Cerebellar cortex (tissue), 1 donor: Measurements from ENCODE around the gene PABPC3.
A peak's percentile ranks its signal among the peaks of the same experiment; 100 is the strongest.

Source experiments
- DNase-seq: peaks from one replicate; pipeline ENCODE4 v3.0.0-alpha.2; 2015; ENCODE audit warnings: low spot score

The PABPC3 gene

DNA sequence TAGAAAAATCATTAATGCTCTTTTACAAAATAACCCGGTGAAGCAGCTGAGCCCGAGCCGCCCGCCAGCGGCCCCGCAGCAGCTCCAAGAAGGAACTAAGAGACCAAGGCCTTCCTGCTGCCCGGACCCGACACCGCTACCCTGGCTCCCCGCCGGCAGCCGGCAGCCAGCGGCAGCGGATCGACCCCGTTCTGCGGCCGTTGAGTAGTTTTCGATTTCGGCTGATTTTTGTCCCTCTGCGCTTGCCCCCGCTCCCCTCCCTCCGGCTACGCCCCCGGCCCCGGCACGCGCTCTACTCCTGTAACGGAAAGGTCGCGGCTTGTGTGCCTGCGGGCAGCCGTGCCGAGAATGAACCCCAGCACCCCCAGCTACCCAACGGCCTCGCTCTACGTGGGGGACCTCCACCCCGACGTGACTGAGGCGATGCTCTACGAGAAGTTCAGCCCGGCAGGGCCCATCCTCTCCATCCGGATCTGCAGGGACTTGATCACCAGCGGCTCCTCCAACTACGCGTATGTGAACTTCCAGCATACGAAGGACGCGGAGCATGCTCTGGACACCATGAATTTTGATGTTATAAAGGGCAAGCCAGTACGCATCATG, at the start of gene PABPC3:
Gene PABPC3 (plus strand): TSS at position 286 of the 603 bp plus-strand sequence. CDS start 63 bp downstream, at position 349.
- DNase-seq: no peak

DNA sequence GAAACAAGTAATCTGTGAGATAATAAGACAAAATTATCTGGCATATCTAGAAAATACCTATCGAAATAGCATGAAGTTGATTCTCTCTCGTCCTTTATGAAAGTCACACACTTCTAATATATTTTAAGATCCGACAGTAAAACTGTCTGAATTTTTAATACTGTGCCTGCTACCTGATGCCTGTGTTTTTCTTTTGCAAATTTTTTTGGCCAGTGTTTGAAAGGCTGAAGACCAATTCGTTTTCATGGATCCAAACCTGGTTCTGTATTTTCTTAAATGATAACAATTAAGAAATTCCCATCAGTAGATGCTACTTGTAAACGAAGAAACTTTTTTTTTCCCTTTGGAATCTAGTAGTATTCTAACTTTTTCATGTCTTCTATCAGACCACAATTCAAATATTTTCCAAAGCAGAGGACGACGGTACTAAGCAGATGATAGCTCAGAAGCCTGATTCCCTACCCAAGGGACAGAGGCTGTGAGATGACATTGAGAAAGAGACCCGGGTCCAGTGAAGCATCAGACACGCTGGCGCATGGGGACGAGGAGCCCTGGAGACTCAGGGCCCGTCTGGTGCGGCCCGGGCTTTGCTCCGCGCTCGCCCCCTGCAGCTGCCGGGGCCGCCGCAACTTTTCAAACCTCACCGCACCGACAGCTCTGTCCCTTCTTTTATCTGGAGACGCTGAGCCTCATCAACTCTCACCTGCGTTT, 49.5 kb upstream of the PABPC3 start:
- no peak for DNase-seq

DNA sequence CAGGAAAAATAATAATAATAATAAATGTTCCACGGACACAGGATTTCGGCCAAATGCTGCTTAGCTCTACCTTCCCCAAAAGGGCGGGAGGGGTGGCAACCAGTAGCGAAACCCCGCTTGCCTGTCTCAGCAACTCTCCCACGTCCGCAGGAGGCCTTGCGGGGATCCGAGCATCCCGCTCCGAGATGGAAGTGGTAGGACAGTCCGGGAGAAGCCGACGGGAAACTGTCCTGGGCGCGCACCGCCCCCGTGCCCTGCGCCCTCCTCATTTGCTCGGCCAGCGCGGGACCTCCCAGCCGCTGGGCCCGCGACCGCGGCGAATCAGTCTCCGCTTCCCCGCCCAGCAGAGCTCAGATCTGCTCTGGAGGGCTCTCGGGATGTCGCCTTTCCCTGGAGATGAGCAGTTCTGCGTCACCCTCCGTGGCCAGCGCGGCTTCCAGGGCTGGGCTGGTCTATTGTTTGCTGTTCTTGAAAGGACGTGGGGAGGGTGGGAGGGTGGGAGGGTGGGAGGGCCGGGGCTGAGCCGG, 48.9 kb upstream of the PABPC3 start:
- DNase-seq: no peak

DNA sequence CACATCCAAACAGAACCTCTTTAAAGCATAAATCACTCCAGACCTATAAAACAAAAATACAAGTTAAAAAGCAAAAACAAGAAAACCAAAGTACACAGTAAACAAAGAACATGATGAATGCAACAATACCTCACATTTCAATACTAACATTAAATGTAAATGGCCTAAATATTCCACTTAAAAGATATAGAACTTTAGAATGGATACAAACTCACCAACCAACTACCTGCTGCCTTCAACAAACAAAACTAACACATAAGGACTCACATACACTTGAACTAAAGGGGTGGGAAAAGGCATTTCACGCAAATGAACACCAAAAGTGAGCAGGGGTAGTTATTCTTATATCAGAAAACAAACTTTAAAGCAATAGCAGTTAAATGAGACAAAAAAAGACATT, 44.9 kb upstream of the PABPC3 start:
- no peak for DNase-seq

DNA sequence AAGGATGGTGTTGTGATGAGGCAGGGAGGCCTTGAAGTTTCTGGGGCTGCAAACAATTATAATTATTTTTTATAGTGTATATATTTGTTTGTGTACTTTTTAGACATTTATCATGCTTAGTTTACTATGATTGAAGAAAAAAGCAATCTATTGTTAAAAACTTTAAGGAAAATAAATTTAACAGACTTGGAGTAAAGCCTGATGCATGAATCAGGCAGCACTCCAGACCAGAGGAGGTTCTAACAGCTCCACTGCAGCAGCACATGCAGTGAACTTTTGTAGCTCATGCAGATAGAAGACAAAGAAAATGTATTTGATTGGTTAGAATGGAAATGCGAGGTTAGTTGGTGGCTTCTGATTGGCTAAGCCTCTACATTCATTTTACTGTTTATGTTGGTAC, 36.8 kb upstream of the PABPC3 start:
- no peak for DNase-seq

DNA sequence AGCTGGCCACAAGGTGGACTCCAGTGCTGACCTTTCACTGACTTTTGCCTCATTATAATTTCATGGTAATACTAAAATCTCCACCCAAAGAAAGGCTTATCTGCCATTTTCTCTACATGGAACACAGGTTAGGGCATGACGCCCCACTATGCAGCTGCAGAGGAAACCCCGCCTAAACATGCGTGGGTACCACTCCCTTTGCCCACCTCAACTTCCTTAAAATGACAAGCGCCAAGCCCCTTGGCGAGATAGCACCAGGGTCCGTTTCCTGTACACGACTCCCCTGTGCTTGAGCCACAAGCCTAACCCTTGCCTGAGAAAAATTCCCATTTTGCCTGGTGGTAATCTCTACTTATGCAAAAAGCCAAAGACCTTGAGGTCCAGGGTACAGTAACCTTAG, 36.0 kb upstream of the PABPC3 start:
- DNase-seq: no peak

DNA sequence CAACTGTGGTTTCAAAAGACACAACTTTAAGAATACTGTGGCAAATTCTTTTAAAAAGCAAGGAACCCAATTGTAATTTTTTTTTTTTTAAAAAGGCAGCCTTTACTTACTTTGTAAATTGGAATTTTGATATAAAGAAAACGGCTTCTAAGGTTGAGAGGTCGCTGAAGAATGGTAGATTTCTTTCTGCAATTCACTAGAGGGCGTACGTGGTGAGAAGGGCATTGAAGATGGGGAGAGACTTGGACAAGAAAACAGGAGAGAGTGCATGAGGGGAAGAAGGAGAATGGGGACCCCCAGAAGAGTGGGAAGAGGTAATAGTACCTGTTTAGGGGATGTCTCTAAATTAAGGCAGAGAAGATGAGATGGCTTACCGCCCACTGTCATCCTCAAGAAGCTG, 33.5 kb upstream of the PABPC3 start:
- DNase-seq: no peak

DNA sequence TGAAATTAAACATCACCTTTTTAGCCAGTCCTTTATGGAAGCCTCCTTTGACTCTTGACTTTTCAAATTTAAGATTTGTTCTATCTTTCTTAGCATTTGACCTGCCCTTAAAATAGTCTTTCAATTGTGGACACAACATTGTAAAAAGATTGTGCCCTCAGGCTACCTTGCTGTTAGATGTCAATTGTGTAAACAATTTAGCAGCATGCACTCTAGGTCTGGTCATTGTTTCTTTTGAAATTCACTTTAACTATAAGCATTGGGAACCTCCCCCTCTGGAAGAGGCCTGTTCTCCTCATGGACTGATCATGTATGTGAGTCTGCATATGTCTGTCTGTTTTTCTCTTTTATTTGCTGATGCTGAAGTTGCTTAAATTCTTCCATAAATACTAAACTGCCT, 31.5 kb upstream of the PABPC3 start:
- no peak for DNase-seq

DNA sequence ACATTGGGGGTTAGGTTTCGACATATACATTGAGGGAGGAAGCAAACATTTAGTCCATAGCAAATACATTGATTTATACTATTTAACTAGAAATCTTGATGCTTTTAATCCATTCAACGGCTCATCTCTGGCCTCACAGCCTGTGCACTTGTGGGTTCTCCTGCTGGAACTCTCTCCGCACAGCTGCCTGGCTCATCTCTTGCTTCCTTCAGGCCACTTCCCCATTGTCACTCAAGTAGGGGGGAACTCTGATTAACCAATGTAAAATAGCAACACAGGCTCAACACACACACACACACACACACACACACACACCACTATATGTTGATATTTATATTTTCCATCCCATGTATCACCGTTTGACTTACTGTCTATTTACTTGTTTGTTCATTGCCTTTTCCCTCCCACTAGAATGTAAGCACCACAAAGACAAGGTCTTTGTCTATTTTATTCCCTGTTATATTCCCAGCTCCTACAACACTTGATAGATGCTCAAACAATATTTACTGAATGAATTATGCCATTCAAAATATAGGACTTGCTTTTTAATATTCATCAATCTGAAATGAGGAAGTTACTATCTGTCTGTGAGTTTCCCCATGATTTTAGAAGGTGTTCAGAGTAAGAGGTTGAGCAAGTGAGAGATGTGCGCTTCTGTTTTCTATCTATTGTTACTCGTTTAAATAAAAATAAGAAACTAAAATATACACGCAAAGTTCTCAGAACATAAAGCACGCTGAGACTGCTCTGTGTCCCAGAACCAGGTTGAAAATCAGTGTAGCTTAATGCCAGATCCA, 29.8 kb upstream of the PABPC3 start:
- DNase-seq: no peak

DNA sequence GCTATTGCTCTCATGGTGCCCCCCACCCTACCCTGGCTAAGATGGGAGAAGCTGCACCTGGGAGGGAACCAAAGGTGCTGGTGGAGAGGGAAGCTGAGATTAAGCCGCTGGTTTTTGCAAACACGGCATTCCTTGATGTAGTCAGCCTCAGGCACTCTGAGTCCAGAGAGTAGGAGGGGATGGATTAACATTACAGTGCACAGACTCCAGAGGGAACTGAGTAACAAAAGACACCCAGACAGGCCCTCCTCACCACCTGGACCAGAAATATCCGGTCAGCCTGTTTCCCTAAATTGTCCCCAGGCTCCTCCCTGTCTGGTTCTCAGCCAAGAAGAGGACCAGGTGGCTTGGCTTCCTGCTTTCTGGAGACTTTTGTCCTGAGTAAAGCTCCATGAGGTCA, 28.9 kb upstream of the PABPC3 start:
- no peak for DNase-seq

DNA sequence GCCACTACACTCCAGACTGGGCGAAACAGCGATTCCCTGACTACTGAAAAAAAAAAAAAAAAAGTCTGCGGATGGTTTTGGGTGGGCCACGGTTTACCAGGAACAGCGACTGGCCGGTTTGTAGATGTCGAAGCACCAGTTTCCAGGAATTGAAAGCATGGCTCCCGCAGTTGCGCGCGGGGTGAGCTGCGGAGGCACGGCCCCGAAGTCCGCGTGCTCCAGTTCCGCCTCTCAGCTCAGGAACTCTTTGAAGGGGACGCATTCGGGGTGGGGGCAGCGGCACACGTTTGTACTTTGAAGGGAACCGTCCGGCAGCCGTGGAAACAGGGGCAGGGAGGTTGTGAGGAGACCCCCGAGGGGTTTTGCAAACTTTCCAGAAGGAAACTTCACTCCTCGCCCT, 27.1 kb upstream of the PABPC3 start:
- DNase-seq: no peak

DNA sequence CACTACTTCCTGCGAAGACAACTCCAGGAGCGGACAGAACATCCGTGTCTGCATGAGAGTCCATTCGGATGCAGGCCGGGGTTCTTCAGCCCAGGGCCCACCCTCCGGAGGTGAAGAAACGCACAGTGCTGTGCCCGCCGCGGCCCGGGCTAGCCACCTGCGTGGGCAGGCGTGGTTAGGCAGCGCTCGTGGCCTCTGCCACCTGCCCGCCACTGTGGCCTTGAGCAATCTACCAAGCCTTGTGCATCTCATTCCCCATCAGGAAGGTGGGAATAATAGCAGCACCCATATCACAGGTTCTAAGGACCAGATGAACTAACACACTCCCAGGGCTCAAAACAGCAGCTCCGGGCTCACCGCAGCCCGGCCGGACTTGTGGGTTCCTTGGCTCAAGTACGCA, 26.7 kb upstream of the PABPC3 start:
- no peak for DNase-seq

DNA sequence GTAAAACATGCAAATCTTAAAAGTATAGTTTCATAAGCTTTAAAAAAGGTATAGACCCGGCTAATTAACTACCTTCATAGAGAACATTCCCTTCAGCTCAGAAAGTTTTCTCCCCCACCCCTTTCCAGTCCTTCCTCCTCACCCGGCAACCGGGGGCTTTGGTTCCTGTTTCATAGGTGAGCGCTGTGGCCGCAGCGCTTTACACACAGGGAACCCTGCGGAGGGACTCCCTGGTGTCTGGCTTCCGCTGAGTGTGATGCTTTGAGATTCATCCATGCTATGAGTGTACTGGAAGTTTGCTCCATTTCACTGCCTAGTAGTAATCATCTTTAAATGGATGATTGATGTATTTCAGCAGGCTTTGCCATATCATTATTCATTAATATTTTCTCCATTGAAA, 26.0 kb upstream of the PABPC3 start:
- no peak for DNase-seq

DNA sequence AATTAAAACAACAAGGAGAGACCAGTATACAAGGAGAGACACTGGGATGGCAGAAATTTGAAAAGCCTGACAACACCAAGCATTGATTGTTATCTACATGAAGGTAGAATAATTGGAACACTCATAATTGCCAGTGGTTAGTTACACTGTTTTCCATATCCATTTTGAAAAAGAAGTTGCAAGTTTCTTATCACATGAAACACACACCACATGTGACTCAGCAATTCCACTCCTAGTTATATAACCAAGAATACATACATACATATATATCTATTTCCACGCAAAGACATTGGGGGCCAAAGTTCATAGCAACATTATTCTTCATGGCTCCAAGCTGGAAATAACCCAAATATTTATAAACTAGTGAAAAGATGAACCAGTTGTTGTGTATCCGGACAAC, 15.2 kb upstream of the PABPC3 start:
- no peak for DNase-seq

DNA sequence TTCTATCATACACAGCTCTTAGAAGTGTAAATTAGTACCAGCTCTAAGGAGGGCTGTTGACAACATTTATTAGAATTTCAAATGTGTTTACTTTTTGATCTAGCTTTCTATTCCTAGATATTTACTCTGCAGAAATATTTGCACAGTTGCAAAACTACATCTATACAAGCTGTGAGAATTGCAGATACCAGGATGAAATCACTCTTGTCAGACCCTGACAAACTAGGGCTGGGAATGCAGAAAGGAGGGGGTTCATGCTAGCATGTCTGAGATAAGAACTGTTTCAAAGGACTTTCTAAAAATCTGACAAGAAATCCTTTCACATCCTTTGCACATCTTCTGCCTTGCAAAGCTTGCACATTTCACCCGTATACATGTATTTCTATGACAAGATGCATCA, 11.8 kb upstream of the PABPC3 start:
- DNase-seq: no peak

DNA sequence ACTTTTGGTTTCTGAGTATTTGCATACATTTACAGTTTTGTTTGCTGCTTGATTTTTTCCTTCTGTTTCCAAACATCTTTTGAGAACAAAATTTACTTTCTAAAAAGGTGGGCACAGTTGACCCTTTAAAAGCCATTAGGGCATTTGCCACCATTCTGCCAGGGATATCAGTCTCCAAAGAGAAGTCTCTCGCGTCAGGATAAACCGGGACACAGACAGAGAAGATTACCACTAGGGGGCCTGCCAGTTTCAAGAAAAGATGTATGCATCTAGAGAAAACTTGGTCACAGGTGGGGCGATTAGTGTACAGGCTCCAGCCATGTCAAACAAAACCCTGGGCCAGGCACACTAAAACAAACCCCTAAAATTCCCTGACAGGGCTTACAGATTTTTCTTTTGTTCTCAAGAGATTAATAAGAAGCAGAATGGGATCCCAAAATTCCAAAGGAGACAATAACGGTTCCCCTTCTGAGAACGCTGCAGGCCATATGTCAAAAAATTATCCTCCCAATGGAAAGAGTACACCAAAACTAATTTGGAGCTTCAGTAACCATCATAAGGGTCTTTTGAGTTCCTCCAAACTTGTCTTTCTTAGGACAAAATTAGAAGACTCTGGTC, 10.7 kb upstream of the PABPC3 start:
- peak; percentile 85 for DNase-seq

DNA sequence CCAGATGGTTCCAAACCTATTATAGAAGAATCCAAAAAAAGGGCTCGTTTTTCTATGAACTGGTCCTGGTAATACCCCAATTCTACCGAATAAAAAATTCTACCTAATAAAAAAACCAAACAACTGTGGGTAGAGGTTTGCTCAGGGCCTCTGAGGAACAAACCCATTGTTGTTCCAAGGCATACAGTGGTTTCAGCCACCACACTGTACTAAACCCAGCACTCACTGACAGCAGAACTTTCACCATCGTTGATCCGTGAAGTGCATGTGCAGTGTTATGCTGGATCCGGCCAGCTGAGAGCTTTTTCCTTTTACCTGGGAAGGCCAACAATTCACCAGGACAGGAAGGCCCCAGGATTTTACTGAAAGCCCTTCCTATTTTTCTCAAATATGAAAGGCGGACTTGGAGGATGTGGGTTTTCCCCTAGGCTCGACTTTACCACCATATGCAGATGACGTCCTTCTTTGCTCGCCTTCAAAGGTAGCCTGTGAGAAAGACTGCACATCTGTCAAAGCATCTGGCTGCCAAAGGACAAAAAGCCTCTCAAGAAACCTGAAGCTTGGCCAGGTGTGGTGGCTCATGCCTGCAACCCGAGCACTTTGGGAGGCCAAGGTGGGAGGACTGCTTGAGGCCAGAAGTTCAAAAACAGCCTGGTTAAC, 7.2 kb upstream of the PABPC3 start:
- no peak for DNase-seq

DNA sequence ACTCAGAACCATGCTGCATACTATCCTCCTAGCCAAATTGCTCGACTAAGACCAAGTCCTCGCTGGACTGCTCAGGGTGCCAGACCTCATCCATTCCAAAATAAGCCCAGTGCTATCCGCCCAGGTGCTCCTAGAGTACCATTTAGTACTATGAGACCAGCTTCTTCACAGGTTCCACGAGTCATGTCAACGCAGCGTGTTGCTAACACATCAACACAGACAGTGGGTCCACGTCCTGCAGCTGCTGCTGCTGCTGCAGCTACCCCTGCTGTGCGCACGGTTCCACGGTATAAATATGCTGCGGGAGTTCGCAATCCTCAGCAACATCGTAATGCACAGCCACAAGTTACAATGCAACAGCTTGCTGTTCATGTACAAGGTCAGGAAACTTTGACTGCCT, 1.5 kb downstream of the PABPC3 start:
- DNase-seq: no peak

DNA sequence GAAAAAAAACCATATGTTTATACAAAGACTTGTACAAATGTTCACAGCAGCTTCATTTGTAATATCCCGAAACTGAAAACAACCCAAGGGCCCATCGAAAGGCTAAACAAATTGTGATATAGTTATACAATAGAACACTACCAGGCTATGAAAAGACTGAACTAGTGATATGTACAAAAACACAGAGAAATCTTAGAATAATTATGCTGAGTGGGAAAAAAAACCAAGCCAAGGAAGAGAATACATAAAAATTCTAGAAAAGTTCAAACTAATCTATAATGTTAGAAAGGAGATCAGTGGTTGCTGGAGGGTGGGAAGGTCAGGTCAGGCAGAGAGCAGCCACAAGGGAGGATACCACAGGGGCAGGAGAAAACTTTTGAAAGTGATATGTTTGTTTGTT, 7.8 kb downstream of the PABPC3 start:
- DNase-seq: no peak

DNA sequence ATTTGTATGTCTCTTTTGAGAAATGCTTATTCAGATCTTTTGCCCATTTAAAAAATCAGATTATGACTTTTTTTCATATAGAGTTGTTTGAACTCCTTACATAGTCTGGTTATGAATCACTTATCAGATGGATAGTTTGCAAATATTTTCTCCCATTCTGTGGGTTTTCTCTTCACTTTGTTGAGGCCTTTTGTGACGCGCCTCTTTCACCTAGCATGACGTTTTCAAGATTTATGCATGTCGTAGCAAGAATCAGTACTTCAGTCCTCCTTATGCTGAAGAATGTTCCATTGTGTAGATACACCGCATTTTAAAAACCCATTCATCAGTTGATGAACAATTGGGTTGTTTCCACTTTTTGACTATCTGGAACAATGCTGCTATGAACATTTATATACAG, 13.4 kb downstream of the PABPC3 start:
- no peak for DNase-seq

DNA sequence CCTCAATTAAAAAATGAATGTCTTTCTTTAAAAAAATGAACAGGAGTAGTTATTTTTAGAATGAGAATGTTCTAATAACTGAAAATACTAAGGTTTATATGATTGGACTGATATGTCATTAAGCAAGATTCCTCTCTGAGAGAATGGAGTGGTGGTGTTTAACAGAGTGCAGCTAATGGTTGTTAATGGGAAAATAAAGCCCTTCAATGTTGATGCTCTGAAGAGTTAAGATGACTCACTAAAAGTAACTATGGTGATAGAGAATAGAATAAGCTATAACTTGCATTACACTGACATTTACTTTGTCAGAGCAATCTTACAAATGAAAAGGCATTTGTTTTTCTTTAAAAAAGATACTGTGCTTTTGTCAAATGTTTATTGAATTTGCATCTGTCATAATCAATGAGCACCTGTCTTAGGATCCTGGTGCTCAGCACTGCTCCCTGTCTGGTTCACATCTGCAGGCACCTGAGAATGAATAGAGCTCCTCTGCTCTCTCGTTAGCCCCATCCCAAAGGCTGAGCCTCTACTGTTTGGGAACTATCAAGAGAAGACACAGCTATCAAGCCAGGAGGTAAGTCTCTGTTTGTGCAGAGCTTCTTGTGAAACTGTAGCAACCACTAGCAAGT, 15.1 kb downstream of the PABPC3 start:
- no peak for DNase-seq

DNA sequence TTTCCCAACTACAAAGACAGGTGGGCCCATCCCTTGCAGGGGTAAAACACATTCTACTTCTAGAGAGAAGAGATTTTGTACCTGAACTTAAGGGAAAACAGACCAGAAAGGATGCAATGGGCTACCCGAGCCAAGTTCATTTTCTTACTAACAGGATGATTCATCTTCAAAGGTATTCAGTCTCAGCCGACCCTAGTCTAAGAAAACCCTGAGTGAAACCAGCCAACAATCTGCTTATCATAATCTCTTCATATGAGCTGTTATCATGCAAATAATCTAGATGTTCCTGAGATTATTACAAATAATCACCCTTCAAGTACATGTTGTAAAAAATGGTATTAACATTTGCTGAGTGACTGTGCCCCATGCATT, 15.6 kb downstream of the PABPC3 start:
- no peak for DNase-seq
